Activated T-helper 2 cell treated with anti-CD3 and anti-CD28 coated beads, Interferon-gamma antibody, Interleukin-2, Interleukin-4, amounts not matched to agents 10 μg/mL and 5 μg/mL and 100 μg/mL, durations not matched to agents 14 hours and 24 hours and 36 hours (primary cell): Measurements from ENCODE around the gene TNFSF18. TPM values are rescaled to one million over a fixed set of nuclear protein-coding genes. Genes with fewer than 3 reads are reported as not detected.
"Not testable (repeated sequence)": the region's sequence is repeated elsewhere in the genome, so short reads cannot be mapped to it uniquely, and the experiment has no call there.

Experiments used
- DNase-seq: peaks from one replicate; pipeline ENCODE4 v3.0.0; 2021; ENCODE audit warnings: low spot score
- H3K27ac Mint-ChIP-seq: one replicate; pipeline ENCODE4 v1.8.0; 2021; ENCODE audit warnings: mixed read lengths
- H3K27me3 Mint-ChIP-seq: one replicate; pipeline ENCODE4 v1.8.0; 2021; ENCODE audit warnings: low read depth, mixed read lengths
- H3K36me3 Mint-ChIP-seq: one replicate; pipeline ENCODE4 v1.8.0; 2021; ENCODE audit warnings: low read depth, mixed read lengths
- H3K4me1 Mint-ChIP-seq: one replicate; pipeline ENCODE4 v1.8.0; 2021; ENCODE audit warnings: low read depth, mixed read lengths
- H3K4me3 Mint-ChIP-seq: one replicate; pipeline ENCODE4 v1.8.0; 2021; ENCODE audit warnings: low read depth, mild to moderate bottlenecking, moderate library complexity, mixed read lengths
- H3K9me3 Mint-ChIP-seq: one replicate; pipeline ENCODE4 v1.8.0; 2021; ENCODE audit warnings: mixed read lengths
- intact Hi-C: fragments of 100-400 bp; cut with micrococcal nuclease; formaldehyde crosslinking; loops from one replicate; pipeline ENCODE4 v1.15.1; 2023
- total RNA-seq: library from RNA; stranded (reverse); gene quantifications from 2 replicates; pipeline ENCODE4 v1.2.3, GENCODE V29; 2022

The TNFSF18 gene, protein sequence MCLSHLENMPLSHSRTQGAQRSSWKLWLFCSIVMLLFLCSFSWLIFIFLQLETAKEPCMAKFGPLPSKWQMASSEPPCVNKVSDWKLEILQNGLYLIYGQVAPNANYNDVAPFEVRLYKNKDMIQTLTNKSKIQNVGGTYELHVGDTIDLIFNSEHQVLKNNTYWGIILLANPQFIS
- total RNA-seq = not detected in 2 replicates

DNA sequence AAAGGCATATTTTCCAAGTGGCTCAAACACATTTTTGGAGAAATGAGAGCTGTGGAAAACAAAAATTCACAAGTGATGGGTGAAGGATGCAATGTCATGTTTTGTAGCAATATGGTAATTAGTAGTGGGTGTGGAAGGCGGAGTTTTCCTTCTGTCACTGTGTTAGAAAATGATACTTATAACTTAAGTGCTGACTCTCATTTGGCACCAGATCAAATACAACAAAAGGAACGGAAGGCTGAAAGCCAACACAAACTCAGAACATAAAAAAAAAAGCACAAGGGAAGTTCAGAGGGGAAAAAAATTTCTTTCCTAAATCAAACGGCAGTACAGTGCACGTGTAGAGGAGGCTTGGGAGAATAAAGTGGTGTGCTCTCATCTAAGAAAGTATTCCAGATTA lies at the start of gene TNFSF18:
Gene TNFSF18, minus strand, starts transcription at position 77 of the 400 bp plus-strand sequence. Its CDS starts 45 bp downstream, at position 32.
- H3K36me3 Mint-ChIP-seq = no peaks in the 10 kb centered on the region
- intact Hi-C loops = no loop called here
- no peak for DNase-seq
- no peak within 1 kb of the TSS for H3K4me3 Mint-ChIP-seq
- H3K27me3 Mint-ChIP-seq = peaks cover 15% of the 10 kb centered on the region
- no peak within 1 kb of the TSS for H3K27ac Mint-ChIP-seq
- H3K4me1 Mint-ChIP-seq = no peaks in the 10 kb centered on the region
- H3K9me3 Mint-ChIP-seq = no peaks in the 10 kb centered on the region

DNA sequence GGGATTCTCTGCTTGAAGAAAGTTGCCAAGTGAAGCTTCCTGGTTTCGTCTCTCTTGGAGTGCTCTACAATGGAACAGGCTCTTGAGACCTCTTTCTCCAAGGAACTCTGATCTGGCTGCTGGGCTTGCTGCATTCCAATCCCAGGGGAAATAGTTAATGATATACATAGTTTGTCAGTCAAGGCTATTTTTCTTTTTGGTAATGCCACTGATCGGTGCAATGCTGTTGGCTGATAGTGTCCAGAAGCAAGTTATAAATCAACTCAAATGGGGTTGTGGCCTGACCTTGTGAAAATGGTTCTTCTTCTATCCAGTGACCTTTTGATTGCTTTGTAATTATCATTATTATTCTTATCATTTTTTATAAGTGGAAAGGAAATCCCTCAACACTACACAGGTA lies 48.4 kb upstream of the TNFSF18 start:
- Mint-ChIP-seq H3K4me1 (no peaks in the 10 kb centered on the region), H3K27me3 (peaks cover 5% of the 10 kb centered on the region), H3K4me3 (no peak overlapping the region), H3K36me3 (no peaks in the 10 kb centered on the region), H3K27ac (no peak overlapping the region), H3K9me3 (peaks cover 6% of the 10 kb centered on the region)
- DNase-seq = no peak
- intact Hi-C loops = no loop called here

DNA sequence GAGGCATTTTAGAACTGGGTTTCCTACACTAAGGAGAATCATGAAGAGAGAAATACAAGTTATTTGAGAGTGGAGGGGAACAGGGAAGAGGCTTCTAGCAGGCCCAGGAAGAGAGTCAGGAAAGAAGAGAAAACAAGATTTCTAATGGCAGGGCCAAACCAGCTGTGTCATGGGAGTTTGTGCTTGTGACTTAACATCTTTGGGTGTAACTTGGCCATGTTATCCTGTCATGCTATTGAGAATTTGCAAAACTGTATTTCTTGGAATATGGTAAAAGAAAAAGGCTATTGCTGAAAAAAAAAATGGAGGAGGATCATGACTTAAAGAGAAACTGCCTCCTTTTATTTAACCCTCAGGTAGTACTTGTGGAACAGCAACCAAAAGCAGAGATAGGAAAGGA lies 47.4 kb upstream of the TNFSF18 start:
- intact Hi-C loops = no loop called here
- H3K27me3 Mint-ChIP-seq = peaks cover 5% of the 10 kb centered on the region
- H3K36me3 Mint-ChIP-seq = no peaks in the 10 kb centered on the region
- no peak overlapping the region for H3K4me3 Mint-ChIP-seq
- H3K9me3 Mint-ChIP-seq = peaks cover 4% of the 10 kb centered on the region
- no peak for DNase-seq
- H3K27ac Mint-ChIP-seq = no peak overlapping the region
- no peaks in the 10 kb centered on the region for H3K4me1 Mint-ChIP-seq

GRCh38 chr1:173097001-173097400 lies 46.3 kb upstream of the TNFSF18 start:
- intact Hi-C loops = no loop called here

GRCh38 chr1:173095632-173096031 lies 44.9 kb upstream of the TNFSF18 start:
- no peak overlapping the region for H3K4me3 Mint-ChIP-seq
- DNase-seq = no peak
- H3K4me1 Mint-ChIP-seq = no peaks in the 10 kb centered on the region
- no peak overlapping the region for H3K27ac Mint-ChIP-seq
- intact Hi-C loops = no loop called here
- peaks cover 7% of the 10 kb centered on the region for H3K27me3 Mint-ChIP-seq
- H3K9me3 Mint-ChIP-seq = no peaks in the 10 kb centered on the region
- no peaks in the 10 kb centered on the region for H3K36me3 Mint-ChIP-seq

More at GRCh38 chr1:173097001-173097400, 46.3 kb upstream of the TNFSF18 start:
- H3K4me3 Mint-ChIP-seq = no peak overlapping the region
- peaks cover 7% of the 10 kb centered on the region for H3K27me3 Mint-ChIP-seq
- no peak overlapping the region for H3K27ac Mint-ChIP-seq
- H3K4me1 Mint-ChIP-seq = no peaks in the 10 kb centered on the region
- no peak for DNase-seq
- H3K9me3 Mint-ChIP-seq = no peaks in the 10 kb centered on the region
- H3K36me3 Mint-ChIP-seq = no peaks in the 10 kb centered on the region

DNA sequence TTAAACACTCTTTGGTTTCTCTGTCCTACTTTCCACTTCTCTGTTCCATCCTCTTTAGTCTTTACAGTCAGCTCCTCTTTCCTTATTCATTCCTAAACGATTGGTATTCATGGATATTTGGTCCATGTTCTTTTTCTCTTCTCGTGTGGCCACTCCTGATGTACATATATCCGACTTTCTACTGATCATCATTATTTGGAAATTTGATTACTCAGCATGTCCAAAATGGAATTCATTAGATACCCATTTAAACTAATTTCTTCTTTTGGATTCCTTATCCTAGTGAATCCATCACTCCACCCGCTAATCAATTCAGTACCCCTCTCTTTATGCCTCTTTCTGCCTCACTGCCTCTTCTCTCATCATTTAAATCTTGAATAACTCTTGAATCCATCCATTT lies 43.8 kb upstream of the TNFSF18 start:
- H3K27ac Mint-ChIP-seq = no peak overlapping the region
- DNase-seq = no peak
- H3K9me3 Mint-ChIP-seq = no peaks in the 10 kb centered on the region
- H3K36me3 Mint-ChIP-seq = no peaks in the 10 kb centered on the region
- peaks cover 7% of the 10 kb centered on the region for H3K27me3 Mint-ChIP-seq
- no peaks in the 10 kb centered on the region for H3K4me1 Mint-ChIP-seq
- intact Hi-C loops = no loop called here
- H3K4me3 Mint-ChIP-seq = no peak overlapping the region

DNA sequence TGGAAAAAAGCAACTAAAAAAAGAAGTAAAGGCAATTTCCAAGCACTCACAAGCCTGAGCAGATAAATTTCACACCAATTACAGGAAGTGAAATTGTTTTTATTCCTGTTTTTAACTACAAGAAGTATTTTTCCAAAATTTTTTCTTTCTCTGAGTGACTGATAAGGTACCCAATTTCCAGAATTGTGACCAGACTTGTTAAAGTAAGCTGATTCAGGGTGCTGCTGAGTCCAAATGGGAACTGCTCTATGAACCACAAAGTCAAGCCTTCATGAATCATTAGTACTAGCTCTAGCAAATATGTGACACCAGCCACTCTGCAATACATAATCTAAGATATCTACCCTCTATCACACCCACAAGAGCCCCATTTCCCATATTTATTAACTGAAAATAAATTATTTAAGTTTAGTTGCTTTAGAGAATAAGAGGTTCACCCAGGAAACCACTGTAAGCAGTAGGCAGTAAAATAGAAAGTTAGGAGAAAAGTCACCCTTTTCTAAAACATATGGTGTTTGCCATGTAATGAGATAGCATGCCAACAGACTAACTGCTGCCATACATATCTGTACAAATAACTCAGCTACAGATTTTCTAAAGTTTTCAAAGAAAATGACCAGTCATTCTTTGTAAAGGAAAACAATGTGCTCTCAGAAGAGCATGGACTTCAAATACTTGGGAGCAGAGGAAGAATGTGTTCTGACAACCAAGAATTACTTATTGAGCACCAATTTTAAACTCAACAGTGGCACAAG lies 43.1 kb upstream of the TNFSF18 start:
- H3K27ac Mint-ChIP-seq = no peak overlapping the region
- H3K4me1 Mint-ChIP-seq = no peaks in the 10 kb centered on the region
- no peak for DNase-seq
- no peaks in the 10 kb centered on the region for H3K36me3 Mint-ChIP-seq
- intact Hi-C loops = no loop called here
- H3K27me3 Mint-ChIP-seq = peaks cover 7% of the 10 kb centered on the region
- H3K4me3 Mint-ChIP-seq = no peak overlapping the region
- H3K9me3 Mint-ChIP-seq = no peaks in the 10 kb centered on the region

DNA sequence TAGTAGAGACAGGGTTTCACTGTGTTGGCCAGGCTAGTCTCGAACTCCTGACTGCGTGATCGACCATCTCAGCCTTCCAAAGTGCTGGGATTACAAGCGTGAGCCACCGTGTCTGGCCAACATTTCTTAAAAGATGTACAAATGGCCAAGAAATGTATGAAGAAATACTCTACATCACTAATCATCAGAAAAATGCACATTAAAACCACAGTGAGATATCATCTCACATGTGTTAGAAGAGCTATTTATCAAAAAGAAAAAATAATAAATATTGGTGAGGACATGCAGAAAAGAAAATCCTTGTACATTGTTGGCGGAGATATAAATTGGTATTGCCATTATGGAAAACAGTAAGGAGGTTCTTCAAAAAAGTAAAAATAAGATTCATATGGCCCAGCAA lies 33.6 kb upstream of the TNFSF18 start:
- Mint-ChIP-seq H3K9me3 (no peaks in the 10 kb centered on the region), H3K27ac (no peak overlapping the region), H3K4me3 (no peak overlapping the region), H3K27me3 (peaks cover 5% of the 10 kb centered on the region), H3K36me3 (no peaks in the 10 kb centered on the region), H3K4me1 (no peaks in the 10 kb centered on the region)
- no peak for DNase-seq
- intact Hi-C loops = no loop called here

DNA sequence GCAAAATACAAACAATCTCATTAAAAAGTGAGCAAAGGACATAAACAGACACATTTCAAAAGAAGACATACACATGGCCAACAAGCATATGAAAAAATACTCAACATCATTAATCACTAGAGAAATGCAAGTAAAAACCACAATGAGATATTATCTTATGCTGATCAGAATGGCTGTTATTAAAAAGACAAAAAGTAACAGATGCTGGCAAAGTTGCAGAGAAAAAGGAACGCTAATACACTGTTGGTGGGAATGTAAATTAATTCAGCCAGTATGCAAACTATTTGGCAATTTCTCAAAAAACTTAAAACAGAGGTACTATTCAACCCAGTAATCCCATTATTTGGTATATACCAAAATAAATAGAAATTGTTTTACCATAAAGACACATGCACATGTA lies 32.2 kb upstream of the TNFSF18 start:
- DNase-seq = no peak
- H3K4me3 Mint-ChIP-seq = no peak overlapping the region
- no peaks in the 10 kb centered on the region for H3K4me1 Mint-ChIP-seq
- intact Hi-C loops = no loop called here
- no peaks in the 10 kb centered on the region for H3K9me3 Mint-ChIP-seq
- H3K27ac Mint-ChIP-seq = no peak overlapping the region
- no peaks in the 10 kb centered on the region for H3K36me3 Mint-ChIP-seq
- H3K27me3 Mint-ChIP-seq = peaks cover 5% of the 10 kb centered on the region

DNA sequence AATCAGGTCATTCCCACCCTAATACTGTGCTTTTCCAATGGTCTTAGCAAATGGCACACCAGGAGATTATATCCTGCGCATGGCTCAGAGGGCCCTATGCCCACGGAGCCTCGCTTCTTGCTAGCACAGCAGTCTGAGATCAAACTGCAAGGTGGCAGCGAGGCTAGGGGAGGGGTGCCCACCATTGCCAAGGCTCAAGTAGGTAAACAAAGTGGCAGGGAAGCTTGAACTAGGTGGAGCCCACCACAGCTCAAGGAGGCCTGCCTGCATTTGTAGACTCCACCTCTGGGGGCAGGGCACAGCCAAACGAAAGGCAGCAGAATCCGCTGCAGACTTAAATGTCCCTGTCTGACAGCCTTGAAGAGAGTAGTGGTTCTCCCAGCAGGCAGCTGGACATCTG lies 23.5 kb upstream of the TNFSF18 start:
- H3K4me3 Mint-ChIP-seq, intact Hi-C loops, H3K27me3 Mint-ChIP-seq, DNase-seq, H3K27ac Mint-ChIP-seq, H3K9me3 Mint-ChIP-seq, H3K4me1 Mint-ChIP-seq, H3K36me3 Mint-ChIP-seq: not testable (repeated sequence)

- DNase-seq = no peak
- Mint-ChIP-seq H3K9me3 (no peaks in the 10 kb centered on the region), H3K4me1 (no peaks in the 10 kb centered on the region), H3K27ac (no peak overlapping the region), H3K4me3 (no peak overlapping the region), H3K27me3 (peaks cover 11% of the 10 kb centered on the region), H3K36me3 (no peaks in the 10 kb centered on the region)
- intact Hi-C loops = no loop called here
Measured at GRCh38 chr1:173064011-173064410, 13.3 kb upstream of the TNFSF18 start.

- intact Hi-C loops = no loop called here
- H3K27me3 Mint-ChIP-seq = peaks cover 11% of the 10 kb centered on the region
- H3K4me1 Mint-ChIP-seq = no peaks in the 10 kb centered on the region
- no peaks in the 10 kb centered on the region for H3K36me3 Mint-ChIP-seq
- no peak for DNase-seq
- no peak overlapping the region for H3K27ac Mint-ChIP-seq
- no peak overlapping the region for H3K4me3 Mint-ChIP-seq
- no peaks in the 10 kb centered on the region for H3K9me3 Mint-ChIP-seq
Measured at GRCh38 chr1:173063171-173063570, 12.4 kb upstream of the TNFSF18 start.

DNA sequence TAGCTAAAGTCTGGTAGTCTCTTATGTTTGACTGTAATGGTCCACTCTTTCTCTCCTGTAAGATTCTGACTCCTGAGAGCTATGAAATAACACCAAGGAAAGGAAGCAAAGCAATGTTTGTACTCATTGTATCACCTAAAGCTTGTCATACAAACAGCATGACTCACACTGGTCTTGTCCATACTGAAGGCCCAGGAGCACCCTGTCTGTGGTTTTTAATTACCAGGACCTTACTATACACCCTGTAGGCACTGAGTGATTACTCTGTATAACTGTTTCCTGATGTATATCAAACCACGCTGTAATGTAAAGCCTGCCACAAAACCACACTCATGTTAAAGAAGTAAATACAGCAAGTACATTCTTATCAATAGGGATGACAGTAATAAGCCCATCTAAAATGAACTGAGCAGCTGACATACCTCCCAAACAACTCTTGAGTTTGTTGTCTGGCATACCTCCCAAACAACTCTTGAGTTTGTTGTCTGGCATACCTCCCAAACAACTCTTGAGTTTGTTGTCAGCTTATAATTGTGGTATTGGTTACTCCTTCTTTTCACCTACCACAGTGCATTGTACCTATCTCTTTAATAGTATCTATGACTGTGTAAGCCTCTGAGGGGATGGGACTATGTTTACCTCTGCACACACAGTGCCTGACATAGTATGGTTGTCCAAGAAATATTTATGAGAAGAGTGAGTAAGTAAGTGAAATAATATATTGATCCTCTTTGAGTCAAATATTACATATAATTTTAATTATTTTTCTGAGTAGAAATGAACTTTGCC lies 11.6 kb upstream of the TNFSF18 start:
- Mint-ChIP-seq H3K36me3 (no peaks in the 10 kb centered on the region), H3K27me3 (peaks cover 9% of the 10 kb centered on the region), H3K4me1 (no peaks in the 10 kb centered on the region), H3K9me3 (no peaks in the 10 kb centered on the region), H3K27ac (no peak overlapping the region), H3K4me3 (no peak overlapping the region)
- intact Hi-C loops = no loop called here
- DNase-seq = no peak
